Stimulated activated effector memory CD8-positive, alpha-beta T cell treated with anti-CD3 and anti-CD28 coated beads, Interleukin-12 subunit alpha, Interleukin-12 subunit beta, amount 100 ng/mL, for 72 hours (primary cell): ENCODE data around the gene SUMO3.

Experiments used
- ATAC-seq: fragments of 150-1000 bp; cut with Tn5 transposase; 2 replicates; pipeline ENCODE4 v1.10.0; 2021
- DNase-seq, 2 donors: peaks; one replicate each; pipeline ENCODE4 v3.0.0; 2021 to 2022; ENCODE audit warnings: low spot score in 2 of 2
- H3K27ac Mint-ChIP-seq: one replicate; pipeline ENCODE4 v1.8.0; 2022; ENCODE audit warnings: mild to moderate bottlenecking, mixed read lengths
- H3K36me3 Mint-ChIP-seq: one replicate; pipeline ENCODE4 v1.8.0; 2022; ENCODE audit warnings: mild to moderate bottlenecking, mixed read lengths
- H3K4me1 Mint-ChIP-seq: one replicate; pipeline ENCODE4 v1.8.0; 2022; ENCODE audit warnings: mixed read lengths
- H3K4me3 Mint-ChIP-seq: one replicate; pipeline ENCODE4 v1.8.0; 2022; ENCODE audit warnings: mild to moderate bottlenecking, mixed read lengths
- H3K9me3 Mint-ChIP-seq: one replicate; pipeline ENCODE4 v1.8.0; 2022; ENCODE audit warnings: mixed read lengths

Gene SUMO3

DNA sequence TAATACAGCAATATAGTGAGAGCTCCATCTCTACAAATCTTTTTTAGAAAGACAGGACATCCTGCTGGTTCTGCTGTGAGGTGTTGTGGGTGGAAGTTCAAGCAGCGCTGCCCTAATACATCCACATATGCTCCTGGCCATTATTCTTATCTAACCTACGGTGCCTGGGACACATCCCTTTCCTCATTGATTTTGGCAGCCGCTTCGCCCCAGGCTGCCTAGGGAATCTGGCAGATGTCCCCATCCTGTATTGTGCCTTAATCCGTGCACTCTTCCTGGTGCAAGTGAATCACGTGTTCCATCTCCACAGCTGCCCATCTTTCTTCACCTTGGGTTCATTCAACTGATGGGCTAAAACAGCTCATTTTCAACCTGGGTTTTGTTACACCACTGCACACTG is 13.1 kb downstream of the SUMO3 start:
- H3K9me3 Mint-ChIP-seq: no peaks in the 10 kb centered on the region
- no peak overlapping the region for H3K4me3 Mint-ChIP-seq
- no peak overlapping the region for H3K27ac Mint-ChIP-seq
- H3K36me3 Mint-ChIP-seq: peaks cover 72% of the 10 kb centered on the region
- ATAC-seq (no peak), DNase-seq (no peak)
- H3K4me1 Mint-ChIP-seq: peaks cover 24% of the 10 kb centered on the region

DNA sequence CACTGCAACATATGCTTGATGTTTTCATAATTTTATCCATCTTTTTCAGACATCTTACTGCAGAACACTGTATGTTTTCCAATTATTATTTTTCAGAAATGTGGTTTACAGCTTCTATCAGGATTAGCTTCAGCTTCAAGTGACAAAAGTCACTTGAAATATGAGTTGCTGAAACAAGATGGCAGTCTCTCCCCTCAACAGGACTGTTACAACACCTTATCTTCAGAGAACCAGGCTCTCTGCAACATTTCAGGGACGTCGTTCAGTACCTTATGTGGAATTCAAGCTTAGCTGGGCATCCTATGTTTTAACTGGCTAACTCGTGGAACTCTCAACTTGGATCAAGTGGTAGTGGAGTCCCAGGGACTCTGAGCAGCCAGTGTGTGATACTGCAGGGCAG is 14.2 kb downstream of the SUMO3 start:
- DNase-seq (no peak), ATAC-seq (no peak)
- Mint-ChIP-seq H3K27ac (no peak overlapping the region), H3K9me3 (no peaks in the 10 kb centered on the region), H3K4me3 (no peak overlapping the region), H3K36me3 (peaks cover 72% of the 10 kb centered on the region), H3K4me1 (peaks cover 33% of the 10 kb centered on the region)

- DNase-seq (no peak), ATAC-seq (peak; percentile 35)
- Mint-ChIP-seq H3K4me3 (peak overlapping the region; percentile 83), H3K27ac (peak overlapping the region; percentile 84), H3K9me3 (no peaks in the 10 kb centered on the region), H3K36me3 (peaks cover 75% of the 10 kb centered on the region), H3K4me1 (peaks cover 38% of the 10 kb centered on the region)
These were observed 15.3 kb downstream of the SUMO3 start for GRCh38 chr21:44802396-44803153.

GRCh38 chr21:44801468-44802395 is 16.1 kb downstream of the SUMO3 start, which contains the start of gene UBE2G2:
TSS of gene UBE2G2 (minus strand) at chr21:44801820. CDS start at chr21:44801748, 72 bp downstream.
- Mint-ChIP-seq H3K4me3 (peak within 1 kb of the TSS; percentile 83), H3K36me3 (peaks cover 75% of the 10 kb centered on the region), H3K4me1 (peaks cover 42% of the 10 kb centered on the region), H3K27ac (peak within 1 kb of the TSS; percentile 84), H3K9me3 (no peaks in the 10 kb centered on the region)
- DNase-seq (peak; percentile 87 to 94), ATAC-seq (peak; percentile 98)

GRCh38 chr21:44800971-44801467 is 16.8 kb downstream of the SUMO3 start:
- Mint-ChIP-seq H3K36me3 (peaks cover 76% of the 10 kb centered on the region), H3K9me3 (no peaks in the 10 kb centered on the region), H3K27ac (peak overlapping the region; percentile 76), H3K4me3 (peak overlapping the region; percentile 83), H3K4me1 (peaks cover 49% of the 10 kb centered on the region)
- DNase-seq (no peak), ATAC-seq (peak; percentile 59)

DNA sequence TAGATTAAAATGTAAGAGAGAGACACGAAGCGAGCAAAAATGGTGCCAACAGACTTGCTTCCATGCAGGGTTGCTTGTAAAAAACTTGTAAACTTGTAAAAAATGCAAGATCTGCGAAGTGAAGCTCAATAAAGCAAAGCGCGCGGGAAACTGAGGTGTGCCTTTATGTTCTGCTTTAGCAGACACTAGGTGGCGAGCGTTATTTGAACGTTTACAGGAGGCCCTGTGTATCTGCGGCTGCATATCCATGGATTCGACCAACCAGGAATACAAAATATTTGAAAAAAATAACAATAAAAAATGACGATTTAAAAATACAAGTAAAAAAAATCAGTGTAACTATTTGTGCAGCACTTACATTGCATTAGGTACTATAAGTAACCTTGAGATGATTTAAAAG is 17.8 kb downstream of the SUMO3 start:
- Mint-ChIP-seq H3K4me1 (peaks cover 49% of the 10 kb centered on the region), H3K9me3 (no peaks in the 10 kb centered on the region), H3K4me3 (peak overlapping the region; percentile 83), H3K27ac (peak overlapping the region; percentile 67), H3K36me3 (peaks cover 75% of the 10 kb centered on the region)
- no peak for DNase-seq
- no peak for ATAC-seq

GRCh38 chr21:44799646-44800045 is 18.2 kb downstream of the SUMO3 start:
- peak overlapping the region; percentile 83 for H3K4me3 Mint-ChIP-seq
- peaks cover 75% of the 10 kb centered on the region for H3K36me3 Mint-ChIP-seq
- ATAC-seq (no peak), DNase-seq (no peak)
- H3K27ac Mint-ChIP-seq: peak overlapping the region; percentile 67
- H3K9me3 Mint-ChIP-seq: no peaks in the 10 kb centered on the region
- H3K4me1 Mint-ChIP-seq: peaks cover 49% of the 10 kb centered on the region

DNA sequence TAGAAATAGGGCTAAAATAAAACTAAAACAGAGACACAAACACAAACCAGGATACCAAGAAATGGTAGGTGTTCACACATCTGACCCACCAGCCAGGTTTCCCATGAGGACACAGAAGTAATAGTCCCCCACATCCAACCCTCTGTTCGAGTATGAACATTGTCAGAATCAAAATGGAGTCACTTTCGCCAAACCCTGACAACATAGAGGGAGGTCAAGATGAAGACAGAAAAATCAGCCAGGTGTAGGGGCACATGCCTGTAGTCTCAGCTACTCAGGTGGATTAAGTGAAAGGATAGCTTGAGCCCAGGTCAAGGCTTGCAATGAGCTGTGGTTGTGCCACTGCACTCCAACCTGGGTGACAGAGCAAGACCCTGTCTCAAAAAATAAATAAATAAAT is 20.1 kb downstream of the SUMO3 start:
- Mint-ChIP-seq H3K36me3 (peaks cover 79% of the 10 kb centered on the region), H3K4me3 (no peak overlapping the region), H3K9me3 (no peaks in the 10 kb centered on the region), H3K4me1 (peaks cover 56% of the 10 kb centered on the region), H3K27ac (no peak overlapping the region)
- ATAC-seq (no peak), DNase-seq (no peak)

DNA sequence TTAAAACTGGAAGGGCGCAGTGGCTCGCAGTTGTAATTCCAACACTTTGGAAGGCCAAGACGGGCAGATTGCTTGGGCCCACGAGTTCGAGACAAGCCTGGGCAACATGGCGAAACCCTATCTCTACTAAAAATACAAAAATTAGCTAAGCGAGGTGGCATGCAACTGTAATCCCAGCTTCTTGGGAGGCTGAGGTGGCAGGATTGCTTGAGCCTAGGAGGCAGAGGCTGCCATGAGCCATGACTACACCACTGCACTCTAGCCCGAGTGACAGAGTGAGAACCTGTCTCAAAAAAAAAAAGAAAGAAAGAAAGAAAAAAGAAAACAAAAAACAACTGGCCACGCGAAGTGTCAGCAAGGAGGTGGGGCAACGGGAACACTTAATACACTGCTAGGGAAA is 22.5 kb downstream of the SUMO3 start:
- ATAC-seq (no peak), DNase-seq (no peak)
- peak overlapping the region; percentile 82 for H3K27ac Mint-ChIP-seq
- no peak overlapping the region for H3K4me3 Mint-ChIP-seq
- peaks cover 60% of the 10 kb centered on the region for H3K4me1 Mint-ChIP-seq
- peaks cover 77% of the 10 kb centered on the region for H3K36me3 Mint-ChIP-seq
- no peaks in the 10 kb centered on the region for H3K9me3 Mint-ChIP-seq

- DNase-seq (no peak), ATAC-seq (peak; percentile 39)
- H3K4me1 Mint-ChIP-seq: peaks cover 58% of the 10 kb centered on the region
- H3K4me3 Mint-ChIP-seq: no peak overlapping the region
- peaks cover 64% of the 10 kb centered on the region for H3K36me3 Mint-ChIP-seq
- peak overlapping the region; percentile 65 for H3K27ac Mint-ChIP-seq
- H3K9me3 Mint-ChIP-seq: no peaks in the 10 kb centered on the region
These were observed 24.1 kb downstream of the SUMO3 start for GRCh38 chr21:44793592-44794374.

DNA sequence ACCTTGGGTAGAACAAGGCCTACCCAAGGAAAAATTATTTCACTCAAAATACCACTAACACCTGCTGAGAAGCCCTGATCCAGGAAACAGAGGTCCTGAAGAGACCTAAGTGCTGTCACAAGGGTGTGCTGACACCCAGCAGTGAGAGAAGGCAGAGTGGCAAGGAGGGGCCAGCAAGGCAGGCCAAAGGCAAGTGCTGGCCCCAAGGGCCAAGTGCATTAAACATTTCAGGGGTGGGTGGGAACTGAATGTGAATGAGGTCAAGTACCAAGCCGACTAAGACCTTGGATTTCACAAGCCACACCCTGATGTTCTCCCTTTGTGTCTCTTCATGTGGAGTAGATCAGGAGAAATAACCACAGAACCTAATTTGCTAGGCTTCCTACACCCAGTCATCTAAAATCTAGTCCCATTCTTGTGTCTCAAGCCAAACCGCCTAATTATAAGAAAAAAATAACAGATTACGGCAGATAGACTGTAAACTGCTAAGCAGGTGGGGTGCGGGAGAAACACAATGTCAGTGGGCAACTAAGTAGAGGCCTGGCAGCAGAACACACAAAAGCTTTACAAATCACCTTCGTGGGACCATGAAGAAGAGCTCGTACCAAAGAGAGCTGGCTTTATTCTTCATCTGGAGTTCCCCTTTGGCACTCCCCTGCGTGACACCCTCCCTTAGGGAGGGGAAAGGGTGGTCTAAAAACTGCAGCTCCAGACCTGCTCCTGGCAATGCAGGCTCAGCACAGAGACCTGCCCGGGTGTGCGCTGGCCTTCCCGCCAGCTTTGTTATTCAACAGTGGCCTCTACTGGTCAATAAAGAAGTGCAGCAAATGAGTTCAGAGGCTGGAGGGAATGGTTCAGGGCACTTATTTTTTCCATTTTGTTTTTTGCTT is 24.9 kb downstream of the SUMO3 start:
- Mint-ChIP-seq H3K36me3 (peaks cover 57% of the 10 kb centered on the region), H3K4me1 (peaks cover 52% of the 10 kb centered on the region), H3K4me3 (no peak overlapping the region), H3K9me3 (no peaks in the 10 kb centered on the region), H3K27ac (peak overlapping the region; percentile 65)
- ATAC-seq (peak; percentile 87), DNase-seq (peak; percentile 23 to 65)

- no peak for ATAC-seq
These were observed 25.9 kb downstream of the SUMO3 start for GRCh38 chr21:44791993-44792392.

GRCh38 chr21:44791246-44791645 is 26.6 kb downstream of the SUMO3 start:
- ATAC-seq: no peak

More at GRCh38 chr21:44791993-44792392, 25.9 kb downstream of the SUMO3 start:
- peaks cover 50% of the 10 kb centered on the region for H3K4me1 Mint-ChIP-seq
- H3K4me3 Mint-ChIP-seq: no peak overlapping the region
- no peak for DNase-seq
- H3K27ac Mint-ChIP-seq: peak overlapping the region; percentile 65
- peaks cover 57% of the 10 kb centered on the region for H3K36me3 Mint-ChIP-seq
- H3K9me3 Mint-ChIP-seq: no peaks in the 10 kb centered on the region

DNA sequence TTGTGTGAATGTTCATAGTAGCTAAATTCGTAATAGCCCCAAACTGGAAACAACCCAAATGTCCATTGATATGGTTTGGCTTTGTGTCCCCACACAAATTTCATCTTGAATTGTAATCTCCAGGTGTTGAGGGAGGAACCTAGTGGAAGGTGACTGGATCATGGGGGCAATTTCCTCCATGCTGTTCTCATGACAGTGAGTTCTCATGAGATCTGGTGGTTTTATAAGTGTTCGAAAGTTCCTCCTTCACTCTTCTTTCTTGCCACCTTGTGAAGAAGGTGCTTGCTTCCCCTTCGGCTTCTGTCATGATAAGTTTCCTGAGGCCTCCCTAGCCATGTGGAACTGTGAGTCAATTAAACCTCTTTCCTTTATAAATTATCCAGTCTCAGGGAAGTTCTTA is 27.5 kb downstream of the SUMO3 start:
- Mint-ChIP-seq H3K9me3 (no peaks in the 10 kb centered on the region), H3K36me3 (peaks cover 58% of the 10 kb centered on the region), H3K27ac (peak overlapping the region; percentile 60), H3K4me1 (peaks cover 41% of the 10 kb centered on the region), H3K4me3 (no peak overlapping the region)
- no peak for ATAC-seq
- no peak for DNase-seq

More at GRCh38 chr21:44791246-44791645, 26.6 kb downstream of the SUMO3 start:
- no peak for DNase-seq
- H3K9me3 Mint-ChIP-seq: no peaks in the 10 kb centered on the region
- H3K27ac Mint-ChIP-seq: peak overlapping the region; percentile 60
- no peak overlapping the region for H3K4me3 Mint-ChIP-seq
- H3K4me1 Mint-ChIP-seq: peaks cover 43% of the 10 kb centered on the region
- peaks cover 57% of the 10 kb centered on the region for H3K36me3 Mint-ChIP-seq
